H1 (cell line): ENCODE results near the gene KRTAP10-8. TPM values are rescaled to one million over a fixed set of nuclear protein-coding genes. Genes with fewer than 3 reads are reported as not detected.

ENCODE experiments used
- HDAC6 ChIP-seq: IDR thresholded peaks from one replicate; pipeline ENCODE4 v1.7.1; 2012; ENCODE audit warnings: low read depth, mild to moderate bottlenecking, inconsistent platforms, low read length, moderate library complexity
- JUND ChIP-seq: IDR thresholded peaks from 2 replicates; pipeline ENCODE4 v1.6.1; 2011; ENCODE audit warnings: mild to moderate bottlenecking, improper control_type of control experiment, low read length
- KDM1A ChIP-seq: fragments of 200-600, 300-600 bp; sonication (generic); IDR thresholded peaks from 2 replicates; pipeline ENCODE4 v1.7.1; 2016; ENCODE audit warnings: mild to moderate bottlenecking, low read length, borderline replicate concordance
- POLR2AphosphoS5 ChIP-seq: IDR thresholded peaks from 2 replicates; pipeline ENCODE4 v1.6.1; 2011; ENCODE audit warnings: low read depth, low read length
- polyA plus RNA-seq, 7 experiments: library from polyadenylated mRNA; depleted of rRNA in 3 of 7; stranded (reverse) in 5 of 7; unstranded in 2 of 7; fragments of >200 nt in 5 of 7; fragments of 200-250 nt in 2 of 7; gene quantifications; 1 replicate in 5 of 7; 2 replicates in 1 of 7; 4 replicates in 1 of 7; pipeline versions ENCODE4 v1.2.1 to v1.2.3, GENCODE V29; 2011 to 2013; ENCODE audit warnings: missing spikeins in 2 of 7, mixed read lengths in 2 of 7
- total RNA-seq: library from RNA; stranded (reverse); fragmentation: NEBNext Ultra II Directional; extraction: Animal tissue kit (Norgen Biotek cat#: 25700); gene quantifications from 2 replicates; pipeline ENCODE4 v1.2.1, GENCODE V29; 2021

The KRTAP10-8 gene
- total and polyA plus RNA-seq, 2 of the 8 experiments (the other 6 are each of a cell fraction or from before 2014, with no cell fraction given) = not detected

- TF ChIP-seq POLR2AphosphoS5 = no peak
- TF ChIP-seq JUND = no peak
- no peak for TF ChIP-seq HDAC6
- no peak for TF ChIP-seq KDM1A
Measured at GRCh38 chr21:44612029-44612486, at the start of gene KRTAP10-8 (continued).
